ENCODE measurements around the gene KIF11.
"Not testable (repeated sequence)": the region's sequence is repeated elsewhere in the genome, so short reads cannot be mapped to it uniquely, and the experiment has no call there.

Gene KIF11

DNA sequence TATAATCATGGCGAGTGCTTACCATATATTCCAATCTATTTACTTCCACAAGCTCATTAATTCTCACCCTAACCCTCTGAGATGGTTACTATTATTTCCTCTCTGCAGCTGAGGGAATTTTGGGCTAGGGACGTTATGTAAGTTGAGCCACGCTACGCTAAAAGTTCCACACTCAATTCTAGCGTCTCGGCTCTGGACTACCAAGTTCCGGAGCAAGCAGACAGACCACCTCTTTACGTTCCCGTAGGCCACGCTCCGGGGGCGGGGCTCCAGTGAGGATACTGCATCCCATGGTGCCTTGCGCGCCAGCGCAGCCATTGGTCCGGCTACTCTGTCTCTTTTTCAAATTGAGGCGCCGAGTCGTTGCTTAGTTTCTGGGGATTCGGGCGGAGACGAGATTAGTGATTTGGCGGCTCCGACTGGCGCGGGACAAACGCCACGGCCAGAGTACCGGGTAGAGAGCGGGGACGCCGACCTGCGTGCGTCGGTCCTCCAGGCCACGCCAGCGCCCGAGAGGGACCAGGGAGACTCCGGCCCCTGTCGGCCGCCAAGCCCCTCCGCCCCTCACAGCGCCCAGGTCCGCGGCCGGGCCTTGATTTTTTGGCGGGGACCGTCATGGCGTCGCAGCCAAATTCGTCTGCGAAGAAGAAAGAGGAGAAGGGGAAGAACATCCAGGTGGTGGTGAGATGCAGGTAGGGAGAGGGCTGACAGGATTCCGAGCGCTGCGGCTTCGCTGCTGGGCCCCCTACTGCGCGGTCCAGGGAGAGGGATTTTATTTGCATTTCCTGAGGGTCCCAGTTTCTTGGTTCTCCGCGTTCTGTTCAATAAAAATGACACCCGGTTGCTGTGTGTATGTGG, at the start of gene KIF11:
TSS of gene KIF11 (plus strand) at position 370 of the 858 bp plus-strand sequence. CDS start at position 616, 246 bp downstream.
- DNase-seq (ENCODE audit: insufficient read length, low spot score): peak; percentile 96
- peak; percentile 74 for FAIRE-seq

DNA sequence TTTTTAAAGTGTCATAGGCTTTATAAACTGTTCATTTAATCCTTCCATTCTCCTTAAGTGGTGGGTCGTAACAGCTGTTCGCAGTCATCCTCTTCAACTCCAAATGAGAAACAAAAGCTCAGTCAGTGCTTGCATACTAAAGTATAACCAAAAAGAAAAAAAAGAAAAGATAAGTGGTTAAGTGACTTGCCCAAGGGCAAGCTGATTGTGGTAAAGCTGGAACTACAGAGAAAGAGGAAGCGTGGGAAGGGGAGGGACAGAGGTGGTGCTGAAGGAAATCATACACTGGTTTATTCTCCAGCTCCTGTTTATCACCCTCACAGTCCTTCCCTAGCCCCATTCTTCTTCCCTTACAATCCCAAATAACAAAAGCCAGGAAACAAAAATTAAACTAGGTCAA, 48.6 kb upstream of the KIF11 start:
- DNase-seq (ENCODE audit: insufficient read length, low spot score) (no peak), FAIRE-seq (no peak)

DNA sequence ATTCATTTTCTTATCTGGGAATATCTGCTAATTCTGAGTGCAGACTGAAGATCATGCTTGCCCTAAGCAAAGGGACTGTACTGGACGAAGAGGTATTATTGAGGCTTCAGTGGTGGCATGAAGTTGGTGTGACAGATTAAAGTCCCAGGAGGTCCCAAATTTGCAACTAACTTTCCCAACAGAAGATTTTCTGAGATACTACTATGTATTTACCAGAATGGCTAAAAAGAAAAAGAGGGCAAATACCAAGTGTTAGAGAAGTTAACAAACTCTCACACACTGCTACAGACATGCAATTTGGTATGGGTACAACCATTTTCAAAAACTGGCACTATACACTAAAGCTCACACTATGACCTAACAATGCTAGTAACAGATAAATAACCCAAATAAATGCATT, 47.4 kb upstream of the KIF11 start:
- no peak for FAIRE-seq
- DNase-seq (ENCODE audit: insufficient read length, low spot score): no peak

DNA sequence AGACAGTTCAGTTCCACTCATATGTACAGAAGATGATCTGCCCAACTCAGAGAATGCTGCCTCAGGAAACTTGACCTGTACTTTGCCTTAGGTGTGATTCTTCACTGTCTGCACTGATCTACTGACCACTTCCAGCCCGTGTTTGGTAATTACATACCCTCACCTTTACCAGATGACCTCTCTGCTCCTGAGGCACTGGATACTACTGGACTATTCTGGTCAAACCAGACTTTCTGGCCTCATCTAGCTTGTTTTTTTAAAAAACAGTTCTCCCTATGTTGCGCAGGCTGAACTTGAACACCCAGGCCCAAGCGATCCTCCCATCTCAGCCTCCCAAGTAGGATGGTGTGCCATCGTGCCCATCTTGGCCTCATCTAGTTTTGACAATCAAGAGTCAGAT, 45.3 kb upstream of the KIF11 start:
- FAIRE-seq (no peak), DNase-seq (ENCODE audit: insufficient read length, low spot score) (no peak)

DNA sequence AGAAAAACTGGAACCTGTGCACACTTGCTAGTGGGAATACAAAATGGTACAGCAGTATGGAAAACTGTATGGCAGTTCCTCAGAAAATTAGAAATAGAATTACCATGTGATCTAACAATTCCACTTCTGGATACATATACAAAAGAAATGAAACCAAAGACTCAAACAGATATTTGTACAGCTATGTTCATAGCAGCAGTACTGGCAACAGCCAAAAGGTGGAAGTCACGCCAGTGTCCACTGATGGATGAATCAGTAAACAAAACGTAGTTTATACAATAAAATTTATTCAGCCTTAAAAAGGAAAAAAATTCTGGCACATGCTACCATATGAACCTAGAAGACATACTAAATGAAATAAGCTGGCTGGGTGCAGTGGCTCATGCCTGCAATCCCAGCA, 42.0 kb upstream of the KIF11 start:
- no peak for DNase-seq (ENCODE audit: insufficient read length, low spot score)
- no peak for FAIRE-seq

DNA sequence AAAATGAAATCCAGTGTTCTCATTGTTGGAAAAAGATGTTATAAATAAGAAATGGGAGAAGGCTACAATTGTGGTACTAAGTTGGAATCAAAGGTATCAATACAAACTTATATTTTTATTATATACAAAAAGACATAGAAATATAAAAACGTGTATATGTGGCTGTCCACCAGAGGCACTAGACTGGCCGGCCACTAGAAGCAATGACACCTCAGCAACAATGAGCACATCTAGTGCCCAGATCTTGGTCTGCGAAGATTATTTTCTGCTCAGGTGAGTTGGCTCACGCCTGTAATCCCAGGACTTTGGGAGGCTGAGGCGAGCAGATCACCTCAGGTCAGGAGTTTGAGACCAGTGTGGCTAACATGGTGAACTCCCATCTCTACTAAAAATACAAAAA, 40.6 kb upstream of the KIF11 start:
- FAIRE-seq (no peak), DNase-seq (ENCODE audit: insufficient read length, low spot score) (no peak)

DNA sequence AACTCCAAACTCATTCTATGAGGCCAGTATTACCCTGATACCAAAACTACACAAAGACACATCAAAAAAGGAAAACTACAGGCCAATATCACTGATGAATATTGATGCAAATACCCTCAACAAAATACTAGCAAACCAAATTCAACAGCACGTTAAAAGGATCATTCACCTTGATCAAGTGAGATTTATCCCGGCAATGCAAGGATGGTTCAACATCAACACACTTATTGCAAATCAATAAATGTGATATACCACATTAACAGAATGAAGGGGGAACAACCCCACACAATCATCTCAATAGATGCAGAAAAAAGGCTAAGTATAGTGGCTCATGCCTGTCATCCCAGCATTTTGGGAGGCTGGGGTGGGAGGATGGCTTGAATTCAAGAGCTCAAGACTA, 39.0 kb upstream of the KIF11 start:
- FAIRE-seq: no peak

DNA sequence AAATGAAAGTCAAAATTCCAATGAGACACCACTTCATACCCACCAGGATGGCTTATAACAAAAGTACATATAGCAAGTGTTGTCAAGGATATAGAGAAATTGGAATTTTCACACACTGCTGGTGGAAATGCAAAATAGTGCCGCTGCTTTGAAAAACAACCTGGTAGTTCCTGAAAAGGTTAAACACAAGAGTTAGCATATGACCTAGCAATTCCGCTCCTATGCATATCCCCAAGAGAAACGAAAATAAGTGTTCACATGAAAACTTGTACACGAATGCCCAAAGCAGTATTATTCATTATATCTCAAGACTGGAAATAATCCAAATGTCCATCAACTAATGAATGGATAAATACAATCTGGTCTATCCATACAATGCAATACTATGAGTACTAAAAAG, 33.9 kb upstream of the KIF11 start:
- no peak for DNase-seq (ENCODE audit: insufficient read length, low spot score)
- no peak for FAIRE-seq

More for the DNA sequence above, 39.0 kb upstream of the KIF11 start:
- no peak for DNase-seq (ENCODE audit: insufficient read length, low spot score)

DNA sequence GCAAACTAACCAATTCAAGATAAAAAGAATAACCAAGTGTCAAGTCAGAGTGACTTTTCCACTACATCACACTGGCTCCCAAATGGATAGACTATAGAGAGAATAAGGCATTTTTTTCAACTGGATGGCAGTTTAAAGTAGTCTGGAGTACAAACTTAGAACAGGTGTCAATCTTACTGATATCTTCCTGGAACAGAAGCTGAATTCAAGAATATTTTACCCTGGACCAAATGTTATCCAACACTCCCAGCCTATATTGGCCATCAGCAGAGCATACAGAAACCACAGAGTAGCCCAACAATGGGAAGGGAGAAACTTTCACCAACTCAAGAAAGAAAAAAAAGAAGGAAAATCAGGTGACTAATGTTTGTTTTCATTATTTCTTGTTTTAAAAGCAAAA, 30.5 kb upstream of the KIF11 start:
- FAIRE-seq: no peak

DNA sequence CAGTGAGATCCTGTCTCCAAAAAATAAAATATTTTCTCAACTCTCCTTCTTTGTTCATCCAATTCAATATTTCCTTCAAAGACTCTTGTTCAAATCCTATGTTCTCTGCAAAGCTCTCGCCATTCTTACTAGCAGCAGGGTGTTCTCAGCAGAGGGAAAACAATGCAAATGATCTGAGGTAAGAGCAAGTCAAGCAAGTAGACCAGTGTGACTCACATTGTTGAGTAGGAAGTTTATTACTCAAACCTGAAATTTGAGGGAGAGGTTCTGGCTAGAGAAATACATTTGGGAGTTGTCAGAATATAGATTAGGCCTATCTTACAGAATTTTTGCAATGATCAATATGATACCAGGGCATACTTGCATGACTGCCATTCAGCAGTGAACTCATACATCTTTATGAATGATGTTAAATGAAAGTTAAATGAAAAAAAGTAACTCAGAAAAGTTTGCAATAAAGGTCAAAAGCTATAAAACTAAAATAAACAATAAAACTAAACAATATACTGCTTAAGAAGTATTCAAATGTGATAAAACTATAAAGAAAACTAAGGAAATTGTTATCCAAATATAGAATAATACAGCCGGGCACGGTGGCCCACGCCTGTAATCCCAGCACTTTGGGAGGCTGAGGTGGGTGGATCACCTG, 24.9 kb upstream of the KIF11 start:
- no peak for DNase-seq (ENCODE audit: insufficient read length, low spot score)
- no peak for FAIRE-seq

More for the DNA sequence above, 30.5 kb upstream of the KIF11 start:
- DNase-seq (ENCODE audit: insufficient read length, low spot score): no peak

DNA sequence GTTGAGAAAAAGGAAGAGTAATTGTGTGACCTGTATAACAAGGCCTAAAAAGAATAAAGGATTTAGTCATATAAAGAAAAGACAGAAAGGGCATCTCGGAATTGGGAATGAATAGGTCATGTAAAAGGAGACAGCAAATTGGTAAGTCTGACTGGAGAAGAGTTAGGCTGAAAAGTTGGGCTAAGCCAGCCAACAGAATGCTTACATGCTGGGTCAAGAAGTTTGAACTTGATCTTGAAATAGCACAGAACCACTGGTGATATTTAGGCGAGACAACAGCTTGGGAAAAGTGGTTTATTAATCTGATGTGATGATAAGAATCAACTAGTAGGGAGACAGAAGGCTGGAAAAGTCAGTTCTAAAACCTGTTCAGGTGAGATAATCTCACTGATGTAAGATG, 23.9 kb upstream of the KIF11 start:
- no peak for FAIRE-seq
- no peak for DNase-seq (ENCODE audit: insufficient read length, low spot score)

DNA sequence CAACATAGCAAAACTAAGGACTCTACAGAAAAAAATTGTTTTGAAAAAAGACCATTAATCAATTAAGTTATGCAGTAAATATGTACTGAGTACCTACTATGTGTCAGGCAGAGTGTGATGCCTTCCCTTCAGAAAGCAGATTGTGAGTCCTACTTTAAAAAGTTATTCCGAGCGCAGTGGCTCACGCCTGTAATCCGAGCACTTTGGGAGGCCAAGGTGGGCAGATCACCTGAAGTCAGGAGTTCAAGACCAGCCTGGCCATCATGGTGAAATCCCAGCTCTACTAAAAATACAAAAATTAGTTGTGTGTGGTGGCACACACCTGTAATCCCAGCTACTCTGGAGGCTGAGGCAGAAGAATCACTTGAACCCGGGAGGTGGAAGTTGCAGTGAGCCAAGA, 23.3 kb upstream of the KIF11 start:
- DNase-seq (ENCODE audit: insufficient read length, low spot score): not testable (repeated sequence)

DNA sequence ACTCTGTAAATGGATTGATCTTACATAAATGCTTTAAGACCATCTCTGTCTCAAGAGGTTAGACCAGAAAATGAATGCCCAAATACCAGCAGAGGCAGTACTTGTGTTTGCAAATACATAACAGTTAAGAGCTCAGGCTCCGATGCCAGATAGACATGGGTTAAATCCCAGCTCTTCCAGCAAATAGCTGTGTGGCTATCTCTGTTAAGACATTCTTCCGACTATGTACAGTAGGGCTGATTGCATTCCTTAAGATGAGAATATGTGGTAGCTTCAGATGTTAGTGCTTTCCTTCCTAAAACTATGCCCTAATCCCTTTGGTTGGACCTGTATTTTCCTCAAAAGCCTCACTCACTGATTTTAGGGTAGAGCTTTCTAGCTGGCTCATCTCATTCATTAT, 21.3 kb upstream of the KIF11 start:
- FAIRE-seq (no peak), DNase-seq (ENCODE audit: insufficient read length, low spot score) (no peak)

More for the DNA sequence above, 23.3 kb upstream of the KIF11 start:
- not testable (repeated sequence) for FAIRE-seq

DNA sequence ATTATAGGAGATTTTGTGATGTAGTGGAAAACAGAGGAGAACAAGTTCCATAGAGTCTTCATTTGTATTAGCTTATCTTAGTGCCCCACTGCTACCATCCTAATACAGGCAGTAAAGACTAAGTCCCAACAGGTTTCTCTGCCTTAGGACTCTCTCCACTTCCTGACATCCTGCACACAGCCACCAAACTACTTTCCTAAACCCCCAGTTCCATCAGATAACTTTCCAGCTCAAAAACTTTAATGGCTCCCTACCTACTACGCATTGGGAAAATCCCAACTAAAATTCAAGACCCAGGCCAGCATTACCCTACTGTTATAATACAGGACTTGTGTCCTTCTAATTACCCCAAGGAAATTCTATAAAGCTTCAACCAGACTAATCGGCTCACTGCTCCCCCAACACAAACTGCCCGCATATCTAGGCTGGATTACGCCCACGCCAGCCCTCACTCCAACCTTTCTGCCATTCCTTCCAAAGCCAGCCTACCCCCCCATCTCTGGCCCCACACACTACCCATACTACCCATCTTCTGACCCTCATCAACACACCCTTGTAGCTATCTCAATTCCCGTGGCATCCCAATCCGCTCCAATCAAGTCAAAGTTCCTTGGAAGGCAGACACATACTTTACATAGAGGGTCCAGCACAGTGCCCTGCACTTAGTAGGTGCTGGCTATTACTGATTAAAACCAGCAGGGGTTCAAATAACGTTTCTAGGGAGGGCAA, 20.4 kb upstream of the KIF11 start:
- DNase-seq (ENCODE audit: insufficient read length, low spot score) (no peak), FAIRE-seq (peak; percentile 67)

DNA sequence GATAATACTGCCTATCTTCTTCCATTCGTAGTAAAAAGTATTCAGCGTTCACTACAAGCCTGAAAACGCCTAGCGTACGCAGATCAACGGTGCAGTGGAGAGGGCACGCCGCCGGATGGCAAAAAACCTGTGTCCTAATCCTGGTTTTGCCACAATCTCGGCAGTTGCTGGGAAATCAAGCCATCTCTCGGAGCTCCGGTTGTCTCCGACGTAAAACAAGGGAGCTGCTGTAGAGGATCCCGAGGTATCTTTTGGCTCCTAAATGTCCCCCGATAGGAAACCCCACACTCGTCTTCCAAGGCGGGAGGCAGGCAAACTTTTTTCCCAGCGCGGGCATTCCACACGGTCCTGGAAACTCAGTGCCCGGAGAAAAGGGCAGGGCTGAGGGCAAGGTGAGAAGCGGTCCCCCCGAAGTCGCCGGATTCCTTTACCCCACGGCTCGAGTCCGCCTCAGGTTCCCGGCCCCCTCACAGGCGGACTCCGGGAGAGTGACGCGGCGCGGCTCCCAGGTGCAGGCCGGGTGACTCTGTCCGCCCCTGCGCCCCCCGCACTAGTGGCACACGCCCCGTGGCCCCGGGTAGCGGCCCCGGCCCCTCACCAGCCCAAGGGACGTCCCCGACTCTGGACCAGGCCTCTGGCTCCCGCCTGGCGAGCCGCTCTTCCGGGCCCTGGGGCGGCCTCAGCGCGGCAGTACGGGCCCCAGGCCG, 19.7 kb upstream of the KIF11 start:
- peak; percentile 30 for DNase-seq (ENCODE audit: insufficient read length, low spot score)
- FAIRE-seq: no peak

DNA sequence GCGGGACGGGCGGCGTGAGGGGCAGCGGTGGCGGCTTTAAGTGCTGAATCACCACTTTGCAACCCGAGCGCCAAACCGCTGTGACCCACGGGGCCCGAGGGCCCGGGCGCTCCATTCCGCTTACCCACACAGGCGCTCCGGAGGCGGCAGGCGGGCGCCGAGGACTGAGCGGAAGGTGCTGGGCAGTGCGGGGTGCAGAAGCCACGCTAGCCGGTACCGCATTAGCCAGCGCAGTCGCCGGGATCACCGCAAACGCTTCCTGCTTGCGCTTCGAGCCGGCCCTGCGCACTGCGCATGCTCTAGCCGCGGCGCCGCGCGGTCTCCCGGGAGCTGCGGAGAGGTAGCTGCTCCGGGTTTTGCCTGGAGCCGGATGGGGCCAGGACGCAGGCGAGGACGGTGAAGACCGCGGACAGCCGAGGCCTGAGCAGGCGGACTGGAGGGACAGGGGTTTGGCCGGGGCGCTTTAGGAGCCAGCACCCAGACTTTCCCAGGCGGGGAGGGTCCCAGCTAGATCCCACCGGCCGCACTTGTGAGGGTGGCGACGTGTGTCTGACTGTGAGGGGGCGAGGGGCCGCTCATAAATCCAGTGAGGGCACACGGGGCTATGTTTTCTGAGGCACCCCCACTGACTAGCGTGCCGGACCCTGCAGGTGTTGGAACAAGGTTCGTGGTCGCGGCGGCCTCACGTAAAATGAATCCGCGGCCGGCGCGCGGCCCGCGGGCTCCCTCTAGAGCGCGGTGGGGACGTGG, 19.0 kb upstream of the KIF11 start, which contains the start of gene IDE:
TSS of gene IDE (minus strand) at position 296 of the 750 bp plus-strand sequence. CDS start at position 222, 74 bp downstream.
- DNase-seq (ENCODE audit: insufficient read length, low spot score) (peak; percentile 84), FAIRE-seq (peak; percentile 60)

DNA sequence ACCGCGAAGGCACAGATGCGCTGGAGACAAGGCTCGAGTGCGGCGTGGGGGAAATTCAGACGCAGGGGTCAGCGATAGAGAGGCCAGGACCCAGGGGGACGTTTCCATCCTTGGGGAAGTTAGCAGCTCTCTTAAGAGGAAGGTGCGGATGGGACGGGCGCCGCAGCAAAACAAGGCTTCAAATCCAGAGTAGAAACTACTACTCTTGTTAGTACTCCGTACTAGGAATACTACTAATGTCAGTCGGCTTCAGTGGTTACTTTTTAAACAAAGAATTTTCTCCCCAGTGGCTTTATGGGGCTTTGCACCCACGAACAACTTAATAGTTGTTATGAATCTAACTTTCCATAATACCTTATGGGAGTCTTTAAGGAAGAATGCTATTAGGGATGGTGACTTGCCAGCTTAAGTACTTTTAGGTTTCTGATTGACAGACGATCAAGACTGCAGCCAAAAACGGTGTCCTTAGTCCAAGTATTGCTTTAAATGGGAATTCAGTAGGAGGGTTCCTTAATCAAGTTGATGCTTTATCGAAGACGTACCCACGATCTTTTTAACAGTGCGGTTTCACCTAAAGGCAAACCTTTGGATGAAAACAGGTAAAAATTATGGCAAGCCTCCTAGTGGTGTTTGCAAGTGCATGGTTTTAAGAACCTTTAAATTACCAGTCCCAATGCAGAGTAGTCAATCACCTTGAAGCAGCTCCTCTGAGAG, 18.2 kb upstream of the KIF11 start:
- DNase-seq (ENCODE audit: insufficient read length, low spot score) (peak; percentile 42), FAIRE-seq (no peak)

DNA sequence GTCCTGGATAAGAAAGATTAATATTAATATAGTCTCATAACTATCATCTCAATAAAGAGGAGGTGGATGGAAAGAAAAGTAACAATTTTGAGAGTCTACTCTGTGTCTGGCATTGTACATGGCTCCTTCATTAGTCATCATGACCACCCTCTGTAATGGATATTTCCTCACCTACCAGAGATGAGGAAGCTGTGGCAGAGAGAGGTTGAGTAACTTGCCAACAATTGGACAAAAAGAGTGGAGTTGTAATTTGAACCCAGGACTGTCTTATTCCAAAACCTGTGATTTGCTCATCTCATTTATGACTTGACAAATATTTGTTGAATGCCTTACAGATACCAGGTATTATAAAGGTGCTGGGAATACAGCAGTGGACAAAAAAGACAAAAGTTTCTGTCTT, 17.0 kb upstream of the KIF11 start:
- no peak for FAIRE-seq

DNA sequence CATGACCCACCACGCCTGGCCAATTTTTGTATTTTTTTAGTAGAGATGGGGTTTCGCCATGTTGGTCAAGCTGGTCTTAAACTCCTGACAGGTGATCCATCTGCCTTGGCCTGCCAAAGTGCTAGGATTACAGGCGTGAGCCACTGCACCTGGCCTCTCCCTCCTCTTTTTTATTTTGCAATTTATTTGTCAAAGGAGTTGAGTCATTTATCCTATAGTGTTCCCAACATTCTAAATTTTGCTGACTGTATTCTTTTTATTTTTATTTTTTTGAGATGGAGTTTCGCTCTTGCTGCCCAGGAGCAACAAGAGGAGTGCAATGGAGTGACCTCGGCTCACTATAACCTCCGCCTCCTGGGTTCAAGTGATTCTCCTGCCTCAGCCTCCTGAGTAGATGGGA, 10.6 kb upstream of the KIF11 start:
- DNase-seq (ENCODE audit: insufficient read length, low spot score); FAIRE-seq: not testable (repeated sequence)

More for the DNA sequence above, 17.0 kb upstream of the KIF11 start:
- DNase-seq (ENCODE audit: insufficient read length, low spot score): no peak

Data from HTR-8/SVneo (cell line).